Right lobe of liver (tissue), 4 donors: ENCODE data around the gene RNF212.

Source experiments
- CTCF ChIP-seq, 4 donors: fragments of 200-600 bp in 3 of 4; fragments of 450-650 bp in 1 of 4; IDR thresholded peaks; one replicate each; pipeline versions ENCODE4 v1.5.1 to v1.8.0; 2016 to 2022; ENCODE audit warnings: antibody characterized with exemption in 4 of 4, mild to moderate bottlenecking in 2 of 4
- POLR2A ChIP-seq: fragments of 450-650 bp; IDR thresholded peaks from one replicate; pipeline ENCODE4 v1.6.1; 2017; ENCODE audit warnings: antibody characterized with exemption, mild to moderate bottlenecking
- donor health status: DM: no; HTN: no; CAD: no.
- donor health status: DM: no; HTN: no; CAD: no.
- donor health status: DM: no; HTN: yes; CAD: no.

GRCh38 chr4:1061056-1061700 lies 52.2 kb downstream of the RNF212 start:
- TF ChIP-seq POLR2A (no peak), CTCF (IDR thresholded peaks at IDR 0.05) (no peak)
